Myocyte (in vitro differentiated cells): Measurements from ENCODE around the gene TMEM69. TPM values are rescaled to one million over a fixed set of nuclear protein-coding genes. Genes with fewer than 3 reads are reported as not detected.
"Not testable (repeated sequence)": the region's sequence is repeated elsewhere in the genome, so short reads cannot be mapped to it uniquely, and the experiment has no call there.

Source experiments
- DNase-seq: peaks from one replicate; pipeline ENCODE4 v3.0.0-alpha.2; 2012; ENCODE audit warnings: low read depth
- total RNA-seq: library from RNA; depleted of rRNA; stranded (reverse); fragments of >200 nt; gene quantifications from 2 replicates; pipeline ENCODE4 v1.2.3, GENCODE V29; 2014

TMEM69 gene
- total RNA-seq, 1 donor from 2014 or later: 31.1 TPM

GRCh38 chr1:45730780-45731319 lies 42.9 kb downstream of the TMEM69 start:
- no peak for DNase-seq

- no peak for DNase-seq
These were observed 51.2 kb downstream of the TMEM69 start for GRCh38 chr1:45739137-45739536.

DNA sequence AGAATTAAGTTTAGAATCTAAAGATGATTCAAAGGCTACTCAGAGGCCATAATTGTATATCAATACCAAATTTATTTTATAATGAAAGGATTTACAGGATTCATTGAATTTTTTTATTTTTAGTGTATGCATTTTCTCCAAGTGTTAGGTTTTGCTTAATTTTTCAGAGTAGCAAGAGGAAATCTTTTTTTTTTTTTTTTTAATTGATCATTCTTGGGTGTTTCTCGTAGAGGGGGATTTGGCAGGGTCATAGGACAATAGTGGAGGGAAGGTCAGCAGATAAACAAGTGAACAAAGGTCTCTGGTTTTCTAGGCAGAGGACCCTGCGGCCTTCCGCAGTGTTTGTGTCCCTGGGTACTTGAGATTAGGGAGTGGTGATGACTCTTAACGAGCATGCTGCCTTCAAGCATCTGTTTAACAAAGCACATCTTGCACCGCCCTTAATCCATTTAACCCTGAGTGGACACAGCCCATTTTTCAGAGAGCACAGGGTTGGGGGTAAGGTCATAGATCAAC lies 51.7 kb downstream of the TMEM69 start:
- DNase-seq: not testable (repeated sequence)

Other genes with a start within 250 kb of the TMEM69 start
- gene TESK2, start 197.0 kb upstream of the TMEM69 start, total RNA-seq: 1.1 and 1.7 TPM in 2 replicates
- 0.62 TPM in 2 replicates for gene CCDC163, start 188.1 kb upstream of the TMEM69 start, total RNA-seq
- 3.5 and 6.8 TPM in 2 replicates for gene MMACHC, start 187.9 kb upstream of the TMEM69 start, total RNA-seq
- gene PRDX1, start 166.3 kb upstream of the TMEM69 start, total RNA-seq: 771 and 808 TPM in 2 replicates
- 75.2 and 83.6 TPM in 2 replicates for gene AKR1A1, start 137.4 kb upstream of the TMEM69 start, total RNA-seq
- 30.8 and 32.6 TPM in 2 replicates for gene NASP, start 104.1 kb upstream of the TMEM69 start, total RNA-seq
- 0.78 and 1.9 TPM in 2 replicates for gene CCDC17, start 64.1 kb upstream of the TMEM69 start, total RNA-seq
- gene GPBP1L1, start 1.6 kb upstream of the TMEM69 start, total RNA-seq: 131 and 134 TPM in 2 replicates
- 13.7 and 18.4 TPM in 2 replicates for gene IPP, start 62.5 kb downstream of the TMEM69 start, total RNA-seq
- gene MAST2, start 115.4 kb downstream of the TMEM69 start, total RNA-seq: 41.3 and 70.3 TPM in 2 replicates